Measurements from ENCODE around the gene ARHGAP6. TPM values are rescaled to one million over a fixed set of nuclear protein-coding genes. Genes with fewer than 3 reads are reported as not detected.

ARHGAP6 gene
- total and polyA plus RNA-seq, 9 of the 15 experiments (the other 6 are each of a cell fraction or from before 2014, with no cell fraction given) = 12.5 to 63.6 (median 41.8) TPM

DNA sequence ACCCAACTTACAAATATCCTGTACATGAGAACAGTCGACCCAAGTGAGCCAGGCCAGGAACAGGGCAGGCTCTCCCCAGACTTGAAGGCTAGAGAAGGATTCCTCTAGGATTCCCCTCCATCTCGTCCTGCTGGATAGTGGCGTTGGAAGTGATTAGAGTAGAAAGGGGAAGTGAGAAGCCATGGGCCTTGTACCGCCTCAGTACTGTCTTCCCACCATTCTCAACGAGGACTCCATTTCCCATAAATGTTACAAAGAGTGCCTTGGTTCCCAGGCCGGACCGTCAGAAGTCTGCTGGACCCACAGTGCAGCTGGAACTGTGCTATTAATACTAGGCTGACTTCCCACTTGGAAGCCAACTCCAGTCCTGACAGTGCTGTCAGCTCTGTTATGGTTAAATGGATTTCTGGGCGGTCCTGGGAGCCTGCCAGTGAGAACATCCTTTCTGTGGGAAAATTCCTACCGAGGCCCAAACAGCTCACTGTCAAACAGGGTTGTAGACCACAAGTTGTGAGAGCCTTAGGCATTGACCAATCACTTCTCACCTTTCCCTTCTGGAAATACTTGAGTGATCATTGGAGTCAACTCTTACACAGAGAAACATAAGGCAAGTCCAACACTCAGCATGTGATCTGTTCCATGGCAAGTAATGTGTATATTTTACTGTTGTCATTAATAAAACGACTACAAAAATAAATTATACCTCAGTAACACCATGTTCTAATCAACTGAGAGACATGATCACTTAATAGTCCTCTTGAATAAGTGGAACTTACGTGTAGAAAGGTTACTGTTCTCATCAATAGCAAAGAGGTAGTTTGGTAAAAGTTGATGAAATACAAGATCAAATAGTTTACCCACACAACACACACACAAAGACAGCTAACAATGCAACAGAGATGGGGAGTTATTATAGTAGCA, 314.1 kb downstream of the ARHGAP6 start (continued):
- TF ChIP-seq ZNF584 (CRISPR knock-in tag; IDR thresholded peaks at IDR 0.05; ENCODE audit: low read depth) = peak; percentile 32; the same call in 1 of the 2 replicates
- no peak for TF ChIP-seq BMI1 (IDR thresholded peaks at IDR 0.05; ENCODE audit: low read length)
- TF ChIP-seq ELF4 (CRISPR knock-in tag; IDR thresholded peaks at IDR 0.05) = peak; percentile 61; the same call in 1 of the 2 replicates
- peak; percentile 75; the same call in 1 of the 2 replicates for TF ChIP-seq DMBX1 (CRISPR knock-in tag; IDR thresholded peaks at IDR 0.05; ENCODE audit: borderline replicate concordance)
- TF ChIP-seq HNRNPK (IDR thresholded peaks at IDR 0.05; ENCODE audit: low read depth, low read length, poor library complexity, severe bottlenecking) = no peak
- peak; percentile 79 for TF ChIP-seq GTF2A2 (tag; IDR thresholded peaks at IDR 0.05)
- no peak for TF ChIP-seq WHSC1 (IDR thresholded peaks at IDR 0.05; ENCODE audit: low read length)
- no peak for TF ChIP-seq ZNF561 (CRISPR knock-in tag; conservative IDR thresholded peaks at IDR 0.05)
- peak; percentile 27; the same call in 1 of the 2 replicates for TF ChIP-seq GABPA (tag; conservative IDR thresholded peaks at IDR 0.05; ENCODE audit: low read depth)
- TF ChIP-seq ZNF583 (CRISPR knock-in tag; IDR thresholded peaks at IDR 0.05) = peak; percentile 71
- TF ChIP-seq, protein P1, sequence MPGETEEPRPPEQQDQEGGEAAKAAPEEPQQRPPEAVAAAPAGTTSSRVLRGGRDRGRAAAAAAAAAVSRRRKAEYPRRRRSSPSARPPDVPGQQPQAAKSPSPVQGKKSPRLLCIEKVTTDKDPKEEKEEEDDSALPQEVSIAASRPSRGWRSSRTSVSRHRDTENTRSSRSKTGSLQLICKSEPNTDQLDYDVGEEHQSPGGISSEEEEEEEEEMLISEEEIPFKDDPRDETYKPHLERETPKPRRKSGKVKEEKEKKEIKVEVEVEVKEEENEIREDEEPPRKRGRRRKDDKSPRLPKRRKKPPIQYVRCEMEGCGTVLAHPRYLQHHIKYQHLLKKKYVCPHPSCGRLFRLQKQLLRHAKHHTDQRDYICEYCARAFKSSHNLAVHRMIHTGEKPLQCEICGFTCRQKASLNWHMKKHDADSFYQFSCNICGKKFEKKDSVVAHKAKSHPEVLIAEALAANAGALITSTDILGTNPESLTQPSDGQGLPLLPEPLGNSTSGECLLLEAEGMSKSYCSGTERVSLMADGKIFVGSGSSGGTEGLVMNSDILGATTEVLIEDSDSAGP (CRISPR knock-in tag; IDR thresholded peaks at IDR 0.05) = no peak
- TF ChIP-seq, protein P2, sequence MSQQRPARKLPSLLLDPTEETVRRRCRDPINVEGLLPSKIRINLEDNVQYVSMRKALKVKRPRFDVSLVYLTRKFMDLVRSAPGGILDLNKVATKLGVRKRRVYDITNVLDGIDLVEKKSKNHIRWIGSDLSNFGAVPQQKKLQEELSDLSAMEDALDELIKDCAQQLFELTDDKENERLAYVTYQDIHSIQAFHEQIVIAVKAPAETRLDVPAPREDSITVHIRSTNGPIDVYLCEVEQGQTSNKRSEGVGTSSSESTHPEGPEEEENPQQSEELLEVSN (IDR thresholded peaks at IDR 0.05; ENCODE audit: borderline replicate concordance in 1 of 2, extremely low read depth in 1 of 2, insufficient read depth in 1 of 2, insufficient read length in 1 of 2, low read depth in 1 of 2, low read length in 1 of 2, poor library complexity in 1 of 2, severe bottlenecking in 1 of 2) = peak; percentile 40 to 57
- TF ChIP-seq ELF1 (tag; IDR thresholded peaks at IDR 0.05) = 0 out of 2 replicates have a peak, but pooled peaks have one; percentile 16
- TF ChIP-seq ZBTB17 (CRISPR knock-in tag; IDR thresholded peaks at IDR 0.05) = peak; percentile 68
- TF ChIP-seq, protein P3, sequence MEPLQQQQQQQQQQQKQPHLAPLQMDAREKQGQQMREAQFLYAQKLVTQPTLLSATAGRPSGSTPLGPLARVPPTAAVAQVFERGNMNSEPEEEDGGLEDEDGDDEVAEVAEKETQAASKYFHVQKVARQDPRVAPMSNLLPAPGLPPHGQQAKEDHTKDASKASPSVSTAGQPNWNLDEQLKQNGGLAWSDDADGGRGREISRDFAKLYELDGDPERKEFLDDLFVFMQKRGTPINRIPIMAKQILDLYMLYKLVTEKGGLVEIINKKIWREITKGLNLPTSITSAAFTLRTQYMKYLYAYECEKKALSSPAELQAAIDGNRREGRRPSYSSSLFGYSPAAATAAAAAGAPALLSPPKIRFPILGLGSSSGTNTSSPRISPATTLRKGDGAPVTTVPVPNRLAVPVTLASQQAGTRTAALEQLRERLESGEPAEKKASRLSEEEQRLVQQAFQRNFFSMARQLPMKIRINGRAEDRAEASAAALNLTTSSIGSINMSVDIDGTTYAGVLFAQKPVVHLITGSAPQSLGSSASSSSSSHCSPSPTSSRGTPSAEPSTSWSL (CRISPR knock-in tag; IDR thresholded peaks at IDR 0.05; ENCODE audit: borderline replicate concordance) = 0 out of 2 replicates have a peak, but pooled peaks have one; percentile 18
- no peak for TF ChIP-seq MYC (IDR thresholded peaks at IDR 0.05; ENCODE audit: low read depth, low read length)
- TF ChIP-seq MYC (CRISPR knock-in tag; IDR thresholded peaks at IDR 0.05; ENCODE audit: borderline replicate concordance, low read depth) = peak; percentile 40; the same call in 1 of the 2 replicates
- no peak for TF ChIP-seq ZNF263 (CRISPR knock-in tag; IDR thresholded peaks at IDR 0.05; ENCODE audit: borderline replicate concordance)
- peak; percentile 53 for TF ChIP-seq ZFX (CRISPR knock-in tag; IDR thresholded peaks at IDR 0.05)
- 0 out of 2 replicates have a peak, but pooled peaks have one; percentile 10 for TF ChIP-seq ILK (tag; IDR thresholded peaks at IDR 0.05; ENCODE audit: borderline replicate concordance, low read depth)
- TF ChIP-seq POLR3G (IDR thresholded peaks at IDR 0.05; ENCODE audit: extremely low read depth, insufficient read length, insufficient replicate concordance) = no peak
- TF ChIP-seq FOXK1 (CRISPR knock-in tag; IDR thresholded peaks at IDR 0.05; ENCODE audit: borderline replicate concordance) = no peak
- TF ChIP-seq GATA2 (CRISPR knock-in tag; IDR thresholded peaks at IDR 0.05) = peak; percentile 52; the same call in 1 of the 2 replicates
